Fibroblast of mammary gland (primary cell): ENCODE data around the gene TWSG1.
A peak's percentile ranks its signal among the peaks of the same experiment; 100 is the strongest.
"Not testable (repeated sequence)": the region's sequence is repeated elsewhere in the genome, so short reads cannot be mapped to it uniquely, and the experiment has no call there.

Source experiments
- DNase-seq: peaks from one replicate; pipeline ENCODE4 v3.0.0-alpha.2; 2010; ENCODE audit warnings: low read depth
- H3K4me3 ChIP-seq: 2 replicates; pipeline ENCODE4 v1.5.1; 2011; ENCODE audit warnings: low read depth, mild to moderate bottlenecking, low read length, moderate library complexity; ENCODE audit not compliant: control insufficient read depth
- TF ChIP-seq, protein P1 (sequence below): conservative IDR thresholded peaks from 2 replicates; pipeline ENCODE4 v1.5.1; 2011; ENCODE audit warnings: low read depth, low read length, inconsistent platforms; ENCODE audit not compliant: control insufficient read depth, insufficient read depth

Gene TWSG1

DNA sequence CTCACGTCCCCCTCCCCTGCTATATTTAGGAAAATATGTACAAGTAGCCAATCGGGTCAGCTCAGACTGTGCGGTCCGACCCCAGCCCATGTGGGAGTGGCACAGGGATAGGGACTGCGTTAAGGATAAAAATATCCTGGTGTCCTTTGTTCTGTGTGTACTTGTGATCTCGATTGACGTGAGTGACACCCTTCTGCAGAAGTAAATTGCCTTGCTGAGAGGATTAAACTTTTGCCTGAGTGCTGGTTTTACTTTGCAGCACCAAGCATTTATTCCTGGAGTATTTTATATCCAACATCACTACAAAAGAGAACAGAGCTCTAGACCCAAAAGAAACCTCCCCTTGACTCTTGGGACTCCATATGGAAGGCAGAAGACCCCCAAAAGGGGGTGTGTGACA lies 112.8 kb downstream of the TWSG1 start:
- TF ChIP-seq, protein P1, sequence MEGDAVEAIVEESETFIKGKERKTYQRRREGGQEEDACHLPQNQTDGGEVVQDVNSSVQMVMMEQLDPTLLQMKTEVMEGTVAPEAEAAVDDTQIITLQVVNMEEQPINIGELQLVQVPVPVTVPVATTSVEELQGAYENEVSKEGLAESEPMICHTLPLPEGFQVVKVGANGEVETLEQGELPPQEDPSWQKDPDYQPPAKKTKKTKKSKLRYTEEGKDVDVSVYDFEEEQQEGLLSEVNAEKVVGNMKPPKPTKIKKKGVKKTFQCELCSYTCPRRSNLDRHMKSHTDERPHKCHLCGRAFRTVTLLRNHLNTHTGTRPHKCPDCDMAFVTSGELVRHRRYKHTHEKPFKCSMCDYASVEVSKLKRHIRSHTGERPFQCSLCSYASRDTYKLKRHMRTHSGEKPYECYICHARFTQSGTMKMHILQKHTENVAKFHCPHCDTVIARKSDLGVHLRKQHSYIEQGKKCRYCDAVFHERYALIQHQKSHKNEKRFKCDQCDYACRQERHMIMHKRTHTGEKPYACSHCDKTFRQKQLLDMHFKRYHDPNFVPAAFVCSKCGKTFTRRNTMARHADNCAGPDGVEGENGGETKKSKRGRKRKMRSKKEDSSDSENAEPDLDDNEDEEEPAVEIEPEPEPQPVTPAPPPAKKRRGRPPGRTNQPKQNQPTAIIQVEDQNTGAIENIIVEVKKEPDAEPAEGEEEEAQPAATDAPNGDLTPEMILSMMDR = no peak
- H3K4me3 ChIP-seq = no peak overlapping the region
- DNase-seq = no peak

GRCh38 chr18:9449600-9450414 lies 115.2 kb downstream of the TWSG1 start:
- H3K4me3 ChIP-seq = no peak overlapping the region
- TF ChIP-seq, protein P1 = no peak
- peak; percentile 32 for DNase-seq

GRCh38 chr18:9450920-9451319 lies 116.3 kb downstream of the TWSG1 start:
- DNase-seq = not testable (repeated sequence)

More at GRCh38 chr18:9450920-9451319, 116.3 kb downstream of the TWSG1 start:
- not testable (repeated sequence) for H3K4me3 ChIP-seq
